CD4-positive, alpha-beta T cell treated with Interferon alpha-2 for 1 hour (primary cell): ENCODE measurements around the gene DCTN3.

Source experiments
- DNase-seq, 2 donors: peaks; one replicate each; pipeline ENCODE4 v3.0.0-alpha.2; 2020 to 2022

DCTN3 gene

GRCh38 chr9:34623374-34624235 is 3.3 kb upstream of the DCTN3 start:
- peak; percentile 18 to 29 for DNase-seq

GRCh38 chr9:34615132-34615531 is 5.2 kb downstream of the DCTN3 start:
- DNase-seq = no peak

GRCh38 chr9:34612788-34613390 is 7.4 kb downstream of the DCTN3 start:
- peak; percentile 71 to 78 for DNase-seq

- DNase-seq = peak; percentile 81 to 88
These were observed 8.2 kb downstream of the DCTN3 start, which contains the start of gene RPP25L for GRCh38 chr9:34611811-34612787. RPP25L (minus strand) TSS chr9:34612097; CDS start chr9:34611296, 801 bp downstream.

- DNase-seq = no peak
These were observed 9.0 kb downstream of the DCTN3 start for GRCh38 chr9:34611251-34611810.

GRCh38 chr9:34610434-34611206 is 9.7 kb downstream of the DCTN3 start:
- no peak for DNase-seq

GRCh38 chr9:34607331-34607730 is 13.0 kb downstream of the DCTN3 start:
- DNase-seq = no peak

- DNase-seq = no peak
These were observed 13.4 kb downstream of the DCTN3 start for GRCh38 chr9:34606905-34607304.

GRCh38 chr9:34606190-34606589 is 14.1 kb downstream of the DCTN3 start:
- DNase-seq = no peak

- peak; percentile 77 to 85 for DNase-seq
These were observed 16.6 kb downstream of the DCTN3 start for GRCh38 chr9:34603610-34604231.

- DNase-seq = no peak
These were observed 18.2 kb downstream of the DCTN3 start for GRCh38 chr9:34601937-34602573.

GRCh38 chr9:34600908-34601307 is 19.4 kb downstream of the DCTN3 start:
- no peak for DNase-seq

GRCh38 chr9:34599546-34599945 is 20.7 kb downstream of the DCTN3 start:
- DNase-seq = no peak

- DNase-seq = no peak
These were observed 26.1 kb downstream of the DCTN3 start for GRCh38 chr9:34594177-34594576.

GRCh38 chr9:34592895-34593601 is 27.2 kb downstream of the DCTN3 start:
- DNase-seq = no peak

- no peak for DNase-seq
These were observed 28.1 kb downstream of the DCTN3 start for GRCh38 chr9:34591917-34592866.

- DNase-seq = peak; percentile 68 to 75
These were observed 28.9 kb downstream of the DCTN3 start for GRCh38 chr9:34591248-34591916.
